Measurements from ENCODE around the gene SCNN1B. TPM values are rescaled to one million over a fixed set of nuclear protein-coding genes. Genes with fewer than 3 reads are reported as not detected.

The SCNN1B gene
- total RNA-seq, 2 donors from 2014 or later, result 4.7 TPM; not detected in 1

- Histone ChIP-seq H3K4me3 (no peak overlapping the region), H3K36me3 (replicated peaks in 1 of 2; ENCODE audit: insufficient read depth in 1 of 2, low read depth in 2 of 2) (no peaks in the 10 kb centered on the region), H3K27ac (no peak overlapping the region), H3K27me3 (peaks cover 0 to 10% of the 10 kb centered on the region in 2 donors), H3K9me3 (no peaks in the 10 kb centered on the region), H3K4me1 (no peaks in the 10 kb centered on the region)
- no peak for DNase-seq
- 28 to 40% methylated on average over 9 of the region's 9 CpGs for WGBS, 2 donors
- TF ChIP-seq CTCF (IDR thresholded peaks at IDR 0.05) (no peak), POLR2A (IDR thresholded peaks at IDR 0.05) (no peak)
- no peak for ATAC-seq
- intact Hi-C loops (cut with DNase I), result no loop called here
Observed at GRCh38 chr16:23279721-23280153, 22.4 kb upstream of the SCNN1B start.

GRCh38 chr16:23280483-23280967 is 21.6 kb upstream of the SCNN1B start:
- Histone ChIP-seq H3K9me3 (no peaks in the 10 kb centered on the region), H3K36me3 (replicated peaks in 1 of 2; ENCODE audit: insufficient read depth in 1 of 2, low read depth in 2 of 2) (no peaks in the 10 kb centered on the region), H3K27me3 (peaks cover 0 to 10% of the 10 kb centered on the region in 2 donors), H3K4me1 (no peaks in the 10 kb centered on the region), H3K4me3 (no peak overlapping the region), H3K27ac (no peak overlapping the region)
- ATAC-seq, result no peak
- intact Hi-C loops (cut with DNase I), result no loop called here
- TF ChIP-seq POLR2A (IDR thresholded peaks at IDR 0.05), result no peak
- TF ChIP-seq CTCF (IDR thresholded peaks at IDR 0.05), result no peak
- DNase-seq, result no peak
- 45 to 52% methylated on average over 6 of the region's 6 CpGs for WGBS, 2 donors

DNA sequence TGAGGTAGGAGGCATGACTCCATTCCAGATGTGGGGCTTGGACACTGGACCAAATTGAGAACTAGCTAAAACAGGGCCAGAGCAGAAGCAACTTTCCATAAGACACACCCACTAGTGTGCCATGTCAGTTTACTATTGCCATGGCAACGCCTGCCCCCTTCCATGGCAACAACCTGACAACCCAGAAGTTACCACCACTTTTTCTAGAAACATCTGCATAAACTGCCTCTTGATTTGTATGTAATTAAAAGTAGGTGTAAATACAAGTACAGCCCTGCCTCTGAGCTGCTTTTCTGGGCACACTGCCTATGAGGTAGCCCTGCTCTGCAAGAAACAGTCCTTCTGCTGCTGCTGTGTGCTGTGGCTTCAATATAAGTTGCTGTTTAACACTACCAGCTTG is 19.5 kb upstream of the SCNN1B start:
- Histone ChIP-seq H3K27ac (no peak overlapping the region), H3K9me3 (no peaks in the 10 kb centered on the region), H3K27me3 (peaks cover 0 to 10% of the 10 kb centered on the region in 2 donors), H3K4me1 (no peaks in the 10 kb centered on the region), H3K4me3 (no peak overlapping the region), H3K36me3 (replicated peaks in 1 of 2; ENCODE audit: insufficient read depth in 1 of 2, low read depth in 2 of 2) (no peaks in the 10 kb centered on the region)
- 50 to 67% methylated on average over 1 of the region's 1 CpG for WGBS, 2 donors
- intact Hi-C loops (cut with DNase I), result no loop called here
- ATAC-seq, result no peak
- TF ChIP-seq CTCF (IDR thresholded peaks at IDR 0.05) (no peak), POLR2A (IDR thresholded peaks at IDR 0.05) (no peak)
- no peak for DNase-seq

- Histone ChIP-seq H3K27me3 (peaks cover 0 to 10% of the 10 kb centered on the region in 2 donors), H3K36me3 (replicated peaks in 1 of 2; ENCODE audit: insufficient read depth in 1 of 2, low read depth in 2 of 2) (no peaks in the 10 kb centered on the region), H3K27ac (no peak overlapping the region), H3K4me1 (no peaks in the 10 kb centered on the region), H3K4me3 (no peak overlapping the region), H3K9me3 (no peaks in the 10 kb centered on the region)
- intact Hi-C loops (cut with DNase I), result no loop called here
- TF ChIP-seq CTCF (IDR thresholded peaks at IDR 0.05) (no peak), POLR2A (IDR thresholded peaks at IDR 0.05) (no peak)
- DNase-seq (no peak), ATAC-seq (no peak)
- WGBS, 2 donors, result 81 to 83% methylated on average over 2 of the region's 2 CpGs
Observed at GRCh38 chr16:23283571-23283970, 18.5 kb upstream of the SCNN1B start.

DNA sequence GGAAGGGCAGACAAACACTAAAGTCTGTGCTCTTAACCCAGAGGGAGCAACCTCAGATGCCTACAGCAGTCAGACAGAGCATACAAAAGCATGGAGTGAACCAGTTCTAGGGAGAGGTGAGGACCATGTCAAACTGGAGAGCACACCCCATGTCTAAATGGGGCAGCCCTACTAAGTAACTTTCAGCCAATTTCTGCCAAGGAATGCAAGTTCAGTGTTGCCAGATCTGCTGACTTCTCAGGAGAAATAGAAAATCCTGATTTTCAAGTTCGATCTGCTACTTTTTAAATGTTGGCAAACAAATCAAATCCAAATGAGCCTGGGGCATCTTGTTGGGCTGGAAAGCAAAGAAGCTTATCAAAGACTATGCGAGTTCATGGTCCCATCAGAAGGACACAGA is 17.5 kb upstream of the SCNN1B start:
- no peak for TF ChIP-seq POLR2A (IDR thresholded peaks at IDR 0.05)
- no peak for TF ChIP-seq CTCF (IDR thresholded peaks at IDR 0.05)
- Histone ChIP-seq H3K4me1 (no peaks in the 10 kb centered on the region), H3K27ac (no peak overlapping the region), H3K36me3 (replicated peaks in 1 of 2; ENCODE audit: insufficient read depth in 1 of 2, low read depth in 2 of 2) (no peaks in the 10 kb centered on the region), H3K4me3 (no peak overlapping the region), H3K9me3 (no peaks in the 10 kb centered on the region), H3K27me3 (peaks cover 0 to 10% of the 10 kb centered on the region in 2 donors)
- ATAC-seq (no peak), DNase-seq (no peak)
- intact Hi-C loops (cut with DNase I), result no loop called here
- 28 to 35% methylated on average over 2 of the region's 2 CpGs for WGBS, 2 donors

All from body of pancreas (tissue), 4 donors.